Measurements from ENCODE around the gene TOX4.

GRCh38 chr14:21440859-21441258, 36.1 kb upstream of the TOX4 start:
- TF ChIP-seq CTCF (IDR thresholded peaks at IDR 0.05; ENCODE audit: low read depth, low read length): no peak
- TF ChIP-seq EZH2phosphoT487 (IDR thresholded peaks at IDR 0.05; ENCODE audit: low read depth): no peak
